ENCODE measurements around the gene CUL3. TPM values are rescaled to one million over a fixed set of nuclear protein-coding genes. Genes with fewer than 3 reads are reported as not detected.

Gene CUL3
- total and polyA plus RNA-seq, 2 of the 13 experiments (the other 11 are each of a cell fraction or from before 2014, with no cell fraction given), result 33.2 to 62.3 TPM

DNA sequence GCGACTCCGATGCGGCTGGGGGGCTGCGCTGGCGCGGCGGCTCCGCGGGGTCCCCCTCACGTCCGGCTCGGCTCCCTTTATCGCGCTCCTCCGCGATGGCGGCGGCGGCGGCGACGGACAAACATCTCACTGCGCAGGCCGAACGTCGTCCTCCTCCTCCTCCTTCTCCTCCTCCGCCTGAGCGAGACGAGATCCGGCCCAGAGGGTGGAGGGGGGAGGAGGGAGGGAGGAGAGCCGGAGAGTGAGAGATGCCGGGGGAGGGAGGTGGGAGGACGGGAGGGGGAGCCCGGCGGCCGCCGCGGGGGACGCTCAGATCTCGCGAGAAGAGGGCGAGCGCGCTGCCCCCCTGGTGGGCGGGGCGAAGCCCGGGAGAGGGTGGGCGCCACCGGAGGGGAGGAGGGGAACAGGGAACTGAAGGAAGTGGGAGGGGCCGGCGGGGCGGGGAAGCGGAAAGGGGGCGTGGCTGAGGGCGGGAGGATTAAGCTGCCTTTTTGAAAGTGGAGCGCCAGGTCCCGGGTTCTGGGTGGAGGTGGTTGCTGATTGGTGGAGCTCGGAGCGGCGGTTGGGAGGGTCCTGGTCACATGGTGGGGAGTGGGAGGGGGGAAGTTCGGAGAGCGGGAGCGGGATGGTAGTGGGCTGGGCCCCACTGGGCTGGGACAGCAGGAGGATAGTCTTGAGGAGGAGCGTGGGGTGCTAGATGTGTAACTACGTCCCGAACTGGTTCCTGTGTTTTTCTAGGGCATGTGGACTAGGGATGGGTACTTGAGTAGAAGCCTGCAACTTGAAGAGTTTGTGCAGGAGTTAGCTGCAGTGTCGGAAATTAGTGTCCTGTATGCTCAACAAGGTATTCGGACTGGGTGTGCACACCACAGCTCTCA is at the start of gene CUL3 (continued):
- TF ChIP-seq ZBTB14 (CRISPR knock-in tag; IDR thresholded peaks at IDR 0.05), result no peak
- peak; percentile 56; the same call in 1 of the 2 replicates for TF ChIP-seq ZNF614 (CRISPR knock-in tag; IDR thresholded peaks at IDR 0.05; ENCODE audit: borderline replicate concordance)
- peak; percentile 34; the same call in 1 of the 2 replicates for TF ChIP-seq RXRB (CRISPR knock-in tag; IDR thresholded peaks at IDR 0.05; ENCODE audit: borderline replicate concordance)
- TF ChIP-seq, protein P1, sequence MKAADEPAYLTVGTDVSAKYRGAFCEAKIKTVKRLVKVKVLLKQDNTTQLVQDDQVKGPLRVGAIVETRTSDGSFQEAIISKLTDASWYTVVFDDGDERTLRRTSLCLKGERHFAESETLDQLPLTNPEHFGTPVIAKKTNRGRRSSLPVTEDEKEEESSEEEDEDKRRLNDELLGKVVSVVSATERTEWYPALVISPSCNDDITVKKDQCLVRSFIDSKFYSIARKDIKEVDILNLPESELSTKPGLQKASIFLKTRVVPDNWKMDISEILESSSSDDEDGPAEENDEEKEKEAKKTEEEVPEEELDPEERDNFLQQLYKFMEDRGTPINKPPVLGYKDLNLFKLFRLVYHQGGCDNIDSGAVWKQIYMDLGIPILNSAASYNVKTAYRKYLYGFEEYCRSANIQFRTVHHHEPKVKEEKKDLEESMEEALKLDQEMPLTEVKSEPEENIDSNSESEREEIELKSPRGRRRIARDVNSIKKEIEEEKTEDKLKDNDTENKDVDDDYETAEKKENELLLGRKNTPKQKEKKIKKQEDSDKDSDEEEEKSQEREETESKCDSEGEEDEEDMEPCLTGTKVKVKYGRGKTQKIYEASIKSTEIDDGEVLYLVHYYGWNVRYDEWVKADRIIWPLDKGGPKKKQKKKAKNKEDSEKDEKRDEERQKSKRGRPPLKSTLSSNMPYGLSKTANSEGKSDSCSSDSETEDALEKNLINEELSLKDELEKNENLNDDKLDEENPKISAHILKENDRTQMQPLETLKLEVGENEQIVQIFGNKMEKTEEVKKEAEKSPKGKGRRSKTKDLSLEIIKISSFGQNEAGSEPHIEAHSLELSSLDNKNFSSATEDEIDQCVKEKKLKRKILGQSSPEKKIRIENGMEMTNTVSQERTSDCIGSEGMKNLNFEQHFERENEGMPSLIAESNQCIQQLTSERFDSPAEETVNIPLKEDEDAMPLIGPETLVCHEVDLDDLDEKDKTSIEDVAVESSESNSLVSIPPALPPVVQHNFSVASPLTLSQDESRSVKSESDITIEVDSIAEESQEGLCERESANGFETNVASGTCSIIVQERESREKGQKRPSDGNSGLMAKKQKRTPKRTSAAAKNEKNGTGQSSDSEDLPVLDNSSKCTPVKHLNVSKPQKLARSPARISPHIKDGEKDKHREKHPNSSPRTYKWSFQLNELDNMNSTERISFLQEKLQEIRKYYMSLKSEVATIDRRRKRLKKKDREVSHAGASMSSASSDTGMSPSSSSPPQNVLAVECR (CRISPR knock-in tag; IDR thresholded peaks at IDR 0.05; ENCODE audit: borderline replicate concordance), result peak; percentile 47; the same call in 1 of the 2 replicates
- peak; percentile 34; the same call in 1 of the 2 replicates for TF ChIP-seq ZNF331 (CRISPR knock-in tag; IDR thresholded peaks at IDR 0.05)
- TF ChIP-seq, protein P2, sequence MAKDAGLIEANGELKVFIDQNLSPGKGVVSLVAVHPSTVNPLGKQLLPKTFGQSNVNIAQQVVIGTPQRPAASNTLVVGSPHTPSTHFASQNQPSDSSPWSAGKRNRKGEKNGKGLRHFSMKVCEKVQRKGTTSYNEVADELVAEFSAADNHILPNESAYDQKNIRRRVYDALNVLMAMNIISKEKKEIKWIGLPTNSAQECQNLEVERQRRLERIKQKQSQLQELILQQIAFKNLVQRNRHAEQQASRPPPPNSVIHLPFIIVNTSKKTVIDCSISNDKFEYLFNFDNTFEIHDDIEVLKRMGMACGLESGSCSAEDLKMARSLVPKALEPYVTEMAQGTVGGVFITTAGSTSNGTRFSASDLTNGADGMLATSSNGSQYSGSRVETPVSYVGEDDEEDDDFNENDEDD (CRISPR knock-in tag; IDR thresholded peaks at IDR 0.05; ENCODE audit: borderline replicate concordance), result peak; percentile 89; the same call in 1 of the 2 replicates
- peak; percentile 76; the same call in 1 of the 2 replicates for TF ChIP-seq KLF9 (CRISPR knock-in tag; IDR thresholded peaks at IDR 0.05; ENCODE audit: low read depth)
- TF ChIP-seq ZFP36L1 (CRISPR knock-in tag; IDR thresholded peaks at IDR 0.05), result peak; percentile 75
- TF ChIP-seq MAFF (IDR thresholded peaks at IDR 0.05; ENCODE audit: low read depth, low read length), result no peak
- TF ChIP-seq GTF2F1 (IDR thresholded peaks at IDR 0.05; ENCODE audit: low read length), result no peak
- peak; percentile 98 for TF ChIP-seq SP4 (CRISPR knock-in tag; IDR thresholded peaks at IDR 0.05)
- TF ChIP-seq, protein P3, sequence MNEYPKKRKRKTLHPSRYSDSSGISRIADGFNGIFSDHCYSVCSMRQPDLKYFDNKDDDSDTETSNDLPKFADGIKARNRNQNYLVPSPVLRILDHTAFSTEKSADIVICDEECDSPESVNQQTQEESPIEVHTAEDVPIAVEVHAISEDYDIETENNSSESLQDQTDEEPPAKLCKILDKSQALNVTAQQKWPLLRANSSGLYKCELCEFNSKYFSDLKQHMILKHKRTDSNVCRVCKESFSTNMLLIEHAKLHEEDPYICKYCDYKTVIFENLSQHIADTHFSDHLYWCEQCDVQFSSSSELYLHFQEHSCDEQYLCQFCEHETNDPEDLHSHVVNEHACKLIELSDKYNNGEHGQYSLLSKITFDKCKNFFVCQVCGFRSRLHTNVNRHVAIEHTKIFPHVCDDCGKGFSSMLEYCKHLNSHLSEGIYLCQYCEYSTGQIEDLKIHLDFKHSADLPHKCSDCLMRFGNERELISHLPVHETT (CRISPR knock-in tag; conservative IDR thresholded peaks at IDR 0.05), result peak; percentile 78; the same call in 1 of the 2 replicates
- TF ChIP-seq ZNF383 (CRISPR knock-in tag; IDR thresholded peaks at IDR 0.05; ENCODE audit: borderline replicate concordance), result no peak
- TF ChIP-seq NFYC (CRISPR knock-in tag; IDR thresholded peaks at IDR 0.05), result peak; percentile 85
- no peak for TF ChIP-seq ZNF530 (CRISPR knock-in tag; IDR thresholded peaks at IDR 0.05; ENCODE audit: low read depth)
- TF ChIP-seq FOXO1 (CRISPR knock-in tag; IDR thresholded peaks at IDR 0.05), result peak; percentile 18; the same call in 1 of the 2 replicates
- TF ChIP-seq NCOA5 (CRISPR knock-in tag; IDR thresholded peaks at IDR 0.05), result no peak
- no peak for TF ChIP-seq SRSF9 (IDR thresholded peaks at IDR 0.05; ENCODE audit: borderline replicate concordance, insufficient read depth, low read depth, low read length, poor library complexity, severe bottlenecking)
- TF ChIP-seq, protein P4, sequence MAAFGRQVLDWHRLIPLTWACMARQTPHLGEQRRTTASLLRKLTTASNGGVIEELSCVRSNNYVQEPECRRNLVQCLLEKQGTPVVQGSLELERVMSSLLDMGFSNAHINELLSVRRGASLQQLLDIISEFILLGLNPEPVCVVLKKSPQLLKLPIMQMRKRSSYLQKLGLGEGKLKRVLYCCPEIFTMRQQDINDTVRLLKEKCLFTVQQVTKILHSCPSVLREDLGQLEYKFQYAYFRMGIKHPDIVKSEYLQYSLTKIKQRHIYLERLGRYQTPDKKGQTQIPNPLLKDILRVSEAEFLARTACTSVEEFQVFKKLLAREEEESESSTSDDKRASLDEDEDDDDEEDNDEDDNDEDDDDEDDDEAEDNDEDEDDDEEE (CRISPR knock-in tag; IDR thresholded peaks at IDR 0.05), result peak; percentile 27; the same call in 1 of the 2 replicates
- no peak for TF ChIP-seq MIXL1 (CRISPR knock-in tag; IDR thresholded peaks at IDR 0.05)
